Measurements from ENCODE around the gene GET4.

The GET4 gene

DNA sequence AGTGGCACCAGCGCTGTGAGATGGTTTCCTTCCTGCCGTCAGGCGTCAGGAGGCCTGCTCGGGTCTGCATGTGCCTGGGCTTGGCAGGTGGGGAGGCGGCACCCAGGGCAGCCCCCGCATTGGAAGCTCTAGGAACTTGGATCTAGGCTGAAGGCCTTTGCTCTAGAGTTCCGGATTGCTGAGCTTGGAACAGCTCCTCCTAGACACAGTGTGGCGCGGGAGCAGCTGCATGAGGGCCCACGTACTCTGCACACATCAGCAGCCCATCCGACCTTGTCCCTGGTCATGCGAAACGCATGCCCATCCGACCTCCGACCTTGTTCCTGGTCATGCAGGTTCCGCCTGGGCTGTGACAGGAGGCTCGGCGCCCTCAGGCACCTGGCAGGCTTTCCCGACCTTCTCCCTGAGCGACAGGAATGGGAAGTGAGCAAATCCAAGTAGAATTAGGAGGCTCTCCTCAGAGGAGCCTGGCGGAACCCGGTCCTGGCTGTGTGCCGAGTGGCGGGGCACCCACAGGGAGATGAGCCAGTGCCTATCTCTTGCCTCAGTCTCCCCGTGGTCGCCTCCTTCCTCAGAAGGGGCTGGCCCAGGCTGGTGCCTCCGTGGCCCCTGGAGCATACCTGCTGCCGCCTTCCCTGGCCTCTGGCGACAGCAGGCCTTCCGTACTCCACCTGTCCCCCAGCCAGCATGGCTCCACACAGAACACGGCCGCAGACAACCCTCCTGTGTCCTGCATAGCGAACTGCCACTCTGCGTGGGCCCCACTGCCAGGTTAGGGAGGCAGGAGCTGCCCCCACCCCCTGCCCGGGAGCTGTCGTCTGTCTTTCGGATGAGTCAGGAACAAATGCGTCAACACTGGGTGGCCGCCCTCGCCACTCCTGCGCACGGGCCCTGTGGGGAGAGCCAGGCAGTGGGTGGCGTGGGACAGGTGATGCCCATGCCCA, 12.0 kb downstream of the GET4 start:
- no peak for DNase-seq

DNA sequence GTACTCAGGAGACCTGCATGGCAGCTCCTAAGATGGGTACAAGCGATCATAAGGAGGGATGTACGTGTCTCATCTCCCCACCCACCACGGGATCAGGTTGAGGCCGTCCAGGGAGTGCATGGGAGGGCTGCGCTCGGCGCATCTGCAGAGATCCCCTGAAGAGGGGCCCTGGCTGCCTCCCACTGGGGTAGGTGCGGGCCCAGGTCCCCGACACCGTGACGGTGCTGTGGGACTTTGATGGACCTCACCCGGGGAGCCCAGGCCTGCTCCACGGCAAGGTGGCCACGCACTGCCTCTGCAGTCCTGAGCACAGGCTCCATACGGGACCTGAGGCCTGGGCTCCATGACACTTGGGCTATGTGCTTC, 12.7 kb downstream of the GET4 start:
- no peak for DNase-seq

DNA sequence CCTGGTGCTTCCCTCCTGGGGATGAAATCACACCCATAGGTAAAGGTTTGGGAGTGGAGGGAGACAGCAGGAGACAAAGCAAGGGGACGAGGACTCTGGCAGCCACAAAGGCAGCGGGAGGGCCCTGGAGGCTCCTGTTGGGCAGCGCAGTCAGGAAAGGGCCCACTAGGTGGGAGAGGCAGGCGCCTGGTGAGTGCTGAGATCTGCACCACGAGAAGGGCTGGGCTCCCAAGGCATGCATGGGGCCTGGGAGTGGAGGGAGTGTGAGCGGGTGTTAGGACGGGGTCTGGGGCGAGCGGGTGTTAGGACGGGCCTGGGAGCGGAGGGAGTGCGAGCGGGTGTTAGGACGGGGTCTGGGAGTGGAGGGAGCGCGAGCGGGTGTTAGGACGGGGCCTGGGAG, 13.0 kb downstream of the GET4 start:
- no peak for DNase-seq

DNA sequence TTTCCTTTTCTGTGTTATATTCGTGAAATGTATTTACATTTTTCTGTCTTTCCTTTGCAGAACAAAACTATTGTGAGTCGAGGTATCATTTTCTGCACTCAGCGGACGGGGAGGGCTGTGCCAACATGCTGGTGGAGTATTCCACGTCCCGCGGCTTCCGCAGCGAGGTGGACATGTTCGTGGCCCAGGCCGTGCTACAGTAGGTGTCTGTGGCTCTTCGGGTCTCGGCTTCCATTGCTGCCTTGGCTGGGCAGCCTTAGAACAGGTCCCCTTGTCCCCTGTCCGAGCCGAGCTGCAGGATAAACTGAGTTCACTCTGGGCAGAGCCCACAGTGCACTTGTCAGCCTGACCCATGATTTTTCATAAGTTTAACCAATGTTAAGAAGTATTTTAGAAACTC, 14.5 kb downstream of the GET4 start:
- DNase-seq = no peak

DNA sequence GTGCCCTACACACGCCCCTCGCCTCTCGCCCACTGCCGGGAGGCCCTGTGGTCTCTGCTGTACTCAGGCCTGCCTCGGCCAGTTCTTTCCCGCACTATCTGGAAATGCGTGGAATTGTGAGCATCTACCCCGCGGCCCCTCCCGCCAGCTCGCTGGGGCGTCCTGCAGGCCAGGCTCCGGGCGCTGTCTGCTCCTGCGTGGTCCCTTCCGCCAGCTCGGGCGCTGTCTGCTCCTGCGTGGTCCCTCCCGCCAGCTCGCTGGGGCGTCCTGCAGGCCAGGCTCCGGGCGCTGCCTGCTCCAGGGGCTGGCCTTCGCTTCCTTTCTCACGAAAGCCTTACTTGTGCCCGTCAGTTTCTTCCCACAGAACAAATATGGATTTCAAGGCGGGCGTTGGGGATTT, 14.9 kb downstream of the GET4 start:
- no peak for DNase-seq

DNA sequence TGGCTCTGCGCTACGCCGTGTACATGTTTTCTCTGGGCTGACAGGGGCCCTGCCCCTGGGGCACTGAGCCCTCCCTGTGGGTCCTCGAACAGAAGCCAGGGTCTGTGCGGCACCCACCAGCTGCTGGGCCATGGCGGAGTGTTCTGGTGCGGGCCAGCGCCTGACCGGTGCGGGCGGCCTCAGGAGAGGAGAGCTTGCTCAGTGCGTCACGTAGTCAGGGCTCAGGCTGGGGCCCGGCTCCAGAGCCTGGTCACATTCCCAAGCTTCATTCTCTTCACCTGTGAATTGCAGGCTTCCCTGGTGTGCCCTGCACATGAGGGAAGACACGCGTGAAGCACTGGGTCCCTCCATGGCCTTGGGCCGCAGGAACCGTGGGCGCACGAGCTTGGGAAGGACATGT, 15.5 kb downstream of the GET4 start:
- no peak for DNase-seq

DNA sequence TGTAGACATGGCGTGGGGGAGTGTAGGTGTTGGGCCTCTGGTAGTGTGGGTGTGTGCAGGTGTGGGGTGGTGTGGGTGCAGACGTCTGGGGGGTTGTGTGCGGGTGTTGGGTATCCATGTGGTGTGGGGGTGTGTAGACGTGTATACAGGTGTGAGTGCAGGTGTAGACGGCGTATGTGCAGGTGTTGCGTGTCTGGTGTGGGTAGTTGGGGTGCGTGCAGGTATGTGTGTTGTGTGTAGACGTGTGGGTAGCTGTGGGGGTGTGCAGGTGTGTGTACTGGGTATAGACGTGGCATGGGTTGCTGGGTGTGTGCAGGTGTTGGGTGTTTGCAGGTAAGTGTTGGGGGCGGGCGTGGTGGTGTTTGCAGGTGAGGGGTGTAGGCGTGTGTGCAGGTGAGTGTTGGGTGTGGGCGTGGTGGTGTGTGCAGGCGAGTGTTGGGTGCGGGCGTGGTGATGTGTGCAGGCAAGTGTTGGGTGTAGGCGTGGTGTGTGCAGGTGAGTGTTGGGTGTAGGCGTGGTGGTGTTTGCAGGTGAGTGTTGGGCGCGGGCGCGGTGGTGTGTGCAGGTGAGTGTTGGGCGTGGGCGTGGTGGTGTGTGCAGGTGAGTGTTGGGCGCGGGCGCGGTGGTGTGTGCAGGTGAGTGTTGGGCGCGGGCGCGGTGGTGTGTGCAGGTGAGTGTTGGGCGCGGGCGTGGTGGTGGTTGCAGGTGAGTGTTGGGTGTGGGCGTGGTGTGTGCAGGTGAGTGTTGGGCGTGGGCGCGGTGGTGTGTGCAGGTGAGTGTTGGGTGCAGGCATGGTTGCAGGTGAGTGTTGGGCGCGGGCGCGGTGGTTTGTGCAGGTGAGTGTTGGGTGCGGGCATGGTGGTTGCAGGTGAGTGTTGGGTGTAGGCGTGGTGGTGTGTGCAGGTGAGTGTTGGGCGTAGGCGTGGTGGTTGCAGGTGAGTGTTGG, 16.6 kb downstream of the GET4 start:
- DNase-seq = no peak

DNA sequence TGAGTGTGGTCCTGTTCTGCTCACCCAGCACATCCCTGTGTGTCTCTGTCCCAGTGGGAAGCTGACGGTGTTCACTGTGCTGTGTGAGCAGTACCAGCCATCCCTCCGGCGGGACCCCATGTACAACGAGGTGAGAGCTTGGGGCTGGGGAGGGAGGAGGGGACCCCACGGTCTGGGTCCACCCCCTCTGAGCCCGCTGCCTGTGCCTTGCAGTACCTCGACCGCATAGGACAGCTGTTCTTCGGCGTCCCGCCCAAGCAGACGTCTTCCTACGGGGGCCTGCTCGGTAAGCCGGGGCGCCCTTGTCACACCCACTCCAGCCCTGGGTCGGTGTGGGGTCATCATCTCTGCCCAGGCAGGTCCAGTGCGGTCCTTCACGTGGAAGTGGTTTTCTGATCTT, 17.3 kb downstream of the GET4 start:
- no peak for DNase-seq

DNA sequence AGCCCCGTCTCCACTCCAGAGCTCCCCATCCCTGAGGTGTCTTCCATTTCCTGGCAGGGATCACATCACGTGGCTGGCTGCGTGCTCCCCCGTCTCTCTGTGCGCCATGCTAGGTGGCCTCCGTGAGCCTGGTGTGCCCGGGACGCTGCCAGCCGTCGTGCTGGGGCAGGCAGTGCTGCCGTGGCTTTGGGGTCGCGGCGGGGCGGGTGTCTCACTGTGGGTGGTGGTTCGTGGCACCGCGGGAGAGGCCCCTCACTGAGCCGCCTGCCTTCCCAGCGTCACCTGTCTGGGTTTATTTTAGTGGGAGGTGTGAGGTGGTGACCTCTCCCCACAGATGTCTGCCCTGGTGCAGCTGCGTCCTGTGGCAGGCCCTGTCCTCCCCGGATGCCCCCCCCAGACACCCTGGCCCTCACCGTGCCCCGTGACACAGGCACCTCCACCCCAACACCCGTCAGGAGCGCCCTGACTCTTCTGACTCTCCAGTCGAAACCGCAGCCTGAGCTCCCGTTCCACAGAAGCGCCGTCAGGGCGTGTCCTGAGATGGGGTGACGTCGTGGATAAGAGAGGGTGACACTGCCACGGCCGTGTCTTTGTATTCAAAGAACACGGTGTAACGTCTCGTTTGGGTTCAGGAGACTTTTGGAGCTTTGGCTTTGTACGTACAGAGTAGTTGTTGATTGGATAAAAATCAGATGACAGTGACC, 18.0 kb downstream of the GET4 start:
- no peak for DNase-seq

DNA sequence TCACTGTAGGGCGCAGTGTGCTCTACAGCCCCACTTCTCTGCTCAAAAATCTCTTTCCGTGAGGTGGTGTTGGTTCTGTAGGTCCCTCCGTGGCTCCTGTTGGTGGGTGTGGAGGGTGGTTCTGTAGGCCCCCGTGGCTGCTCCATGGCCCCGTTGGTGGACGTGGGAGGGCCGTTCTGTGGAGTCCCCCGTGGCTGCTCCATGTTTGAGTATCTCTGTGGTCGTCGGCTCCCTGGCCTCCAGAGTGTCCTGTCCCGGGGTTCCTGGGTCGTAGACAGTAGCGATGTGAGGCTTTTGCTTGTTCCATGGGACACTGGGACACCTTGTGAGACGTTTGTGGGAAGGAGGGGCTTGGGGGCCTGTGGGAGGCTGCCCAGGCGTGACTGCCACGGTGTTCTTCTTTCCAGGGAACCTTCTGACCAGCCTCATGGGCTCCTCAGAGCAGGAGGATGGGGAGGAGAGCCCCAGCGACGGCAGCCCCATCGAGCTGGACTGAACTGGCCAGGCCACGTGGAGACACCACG, 18.6 kb downstream of the GET4 start:
- DNase-seq = no peak

DNA sequence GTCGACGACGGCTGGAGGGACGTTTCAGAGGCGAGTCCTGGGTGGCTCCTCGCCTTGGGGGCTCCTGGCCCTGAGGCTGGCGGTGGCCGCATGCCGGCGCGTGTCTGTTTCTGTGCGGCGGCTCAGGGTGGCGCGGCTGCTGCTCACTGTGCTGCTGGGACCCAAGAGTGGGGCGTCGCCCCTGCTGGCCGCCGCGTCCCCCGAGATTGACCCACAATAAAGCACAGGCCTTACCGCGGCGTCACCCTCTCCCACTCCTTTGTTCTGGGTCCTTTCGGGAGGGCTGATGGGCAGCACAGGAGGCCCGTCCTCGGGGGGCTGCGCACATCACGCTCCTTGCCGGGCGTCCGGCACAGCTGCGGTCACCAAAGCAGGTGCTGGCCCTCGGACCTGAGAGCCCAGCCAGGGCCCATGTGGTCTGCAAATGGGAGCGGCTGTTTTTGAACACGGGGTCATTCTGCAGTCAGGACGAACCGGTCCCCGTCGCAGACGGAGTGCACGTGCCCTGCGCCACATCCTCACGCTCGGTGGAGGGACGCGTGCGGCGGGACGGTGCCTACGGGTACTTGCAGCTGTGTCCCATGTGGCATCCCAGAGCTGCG, 19.2 kb downstream of the GET4 start:
- no peak for DNase-seq

DNA sequence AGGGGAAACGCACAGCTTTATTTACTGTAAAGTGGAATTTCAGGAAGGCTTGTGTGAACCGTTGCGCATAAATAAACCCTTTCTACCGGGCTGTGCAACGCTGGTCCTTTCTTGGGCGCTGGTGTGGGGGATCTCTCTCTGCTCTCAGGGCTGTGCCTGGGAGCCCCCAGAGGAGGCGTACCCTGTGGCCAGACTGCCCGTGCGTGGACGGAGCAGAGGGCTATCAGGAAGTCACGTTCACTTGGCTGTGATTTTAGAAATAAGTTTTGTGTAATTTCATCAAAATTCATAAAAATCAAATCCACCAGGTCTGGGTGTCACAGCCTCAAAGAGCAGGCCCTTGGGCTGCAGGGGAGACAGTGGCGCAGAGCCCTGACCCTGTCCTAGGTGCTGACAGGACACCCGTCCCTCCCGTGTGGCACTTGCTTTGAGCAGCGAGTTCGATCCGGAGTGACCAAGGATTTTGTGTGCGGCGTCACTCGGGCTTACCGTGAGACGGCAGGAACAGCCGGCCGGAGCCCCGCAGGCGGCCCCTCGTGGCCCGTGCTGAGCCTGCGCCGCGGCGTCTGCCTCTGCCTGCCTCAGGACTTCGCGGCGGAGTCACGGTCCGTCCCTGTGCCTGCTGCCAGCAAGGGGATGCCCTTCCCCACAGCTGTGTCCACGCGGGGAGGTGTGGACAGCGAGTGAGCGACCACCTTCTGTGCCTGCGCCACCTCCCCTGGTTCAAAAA, 20.2 kb downstream of the GET4 start:
- no peak for DNase-seq

DNA sequence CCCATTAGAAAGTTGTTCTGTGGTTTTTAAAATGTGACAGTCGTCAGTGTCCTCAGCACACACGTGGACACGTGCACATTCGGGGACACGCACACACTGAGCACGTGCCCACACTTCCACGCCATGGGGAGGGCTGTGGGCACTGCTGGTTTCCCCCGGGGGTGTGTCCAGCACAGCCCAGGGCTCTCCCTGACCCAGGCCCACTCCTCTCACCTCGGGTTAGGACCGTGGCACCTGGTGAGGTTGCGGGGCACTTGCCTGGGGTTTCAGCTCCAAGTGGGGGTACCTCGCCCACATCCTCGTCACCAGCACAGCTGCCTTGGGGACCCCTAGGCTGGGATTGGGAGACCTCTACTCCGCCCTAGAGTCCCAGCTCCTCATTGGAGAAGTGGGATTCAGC, 20.7 kb downstream of the GET4 start:
- DNase-seq = no peak

DNA sequence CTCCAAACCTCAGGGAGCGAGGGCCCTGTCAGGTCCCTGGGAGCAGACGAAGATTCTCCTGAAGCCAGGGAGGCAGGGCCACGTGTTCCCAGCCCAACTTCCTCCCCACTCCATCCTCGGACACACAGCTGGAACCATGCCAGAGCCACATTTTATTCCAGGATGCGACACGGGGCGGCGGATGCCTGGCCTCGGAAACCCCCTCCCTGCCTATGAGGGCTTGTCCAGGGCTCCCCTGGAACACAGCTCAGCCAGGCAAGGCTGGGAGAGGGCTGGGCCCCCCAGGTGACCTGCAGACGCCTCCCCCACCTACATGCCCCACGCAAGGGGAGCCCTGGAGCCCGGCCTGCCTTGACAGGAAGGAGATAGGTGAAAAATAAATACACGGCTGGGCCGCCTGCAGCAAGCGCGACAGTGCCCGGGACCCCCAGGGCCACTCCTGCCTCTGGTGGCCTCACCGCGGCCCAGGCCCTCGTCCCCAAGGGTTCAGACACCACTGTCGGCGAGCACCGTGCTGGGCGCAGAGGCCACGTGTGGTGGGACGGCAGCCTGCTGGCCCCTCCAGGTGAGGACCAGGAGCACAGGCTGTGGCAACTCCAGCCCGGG, 21.5 kb downstream of the GET4 start:
- DNase-seq = no peak

DNA sequence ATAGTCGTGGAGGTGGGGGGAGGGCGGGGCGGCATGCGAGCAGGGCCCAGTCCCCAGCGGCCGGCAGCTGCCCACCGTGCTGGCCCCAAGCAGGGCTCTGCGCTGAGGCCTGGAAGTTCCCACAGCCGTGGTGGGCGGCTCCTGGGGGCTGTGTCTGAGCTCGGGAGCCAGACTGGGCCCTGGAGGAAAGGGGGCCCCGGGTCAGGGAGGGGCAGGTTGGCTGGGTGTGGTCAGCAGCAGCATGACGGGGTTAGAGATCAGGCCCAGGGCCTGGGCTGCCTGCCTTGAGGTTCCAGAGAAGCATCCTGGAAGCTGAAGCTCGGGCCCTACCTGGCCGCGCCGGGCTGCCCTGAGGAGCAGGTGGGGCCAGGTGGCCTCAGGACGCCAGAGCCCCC, 22.1 kb downstream of the GET4 start:
- DNase-seq = no peak

DNA sequence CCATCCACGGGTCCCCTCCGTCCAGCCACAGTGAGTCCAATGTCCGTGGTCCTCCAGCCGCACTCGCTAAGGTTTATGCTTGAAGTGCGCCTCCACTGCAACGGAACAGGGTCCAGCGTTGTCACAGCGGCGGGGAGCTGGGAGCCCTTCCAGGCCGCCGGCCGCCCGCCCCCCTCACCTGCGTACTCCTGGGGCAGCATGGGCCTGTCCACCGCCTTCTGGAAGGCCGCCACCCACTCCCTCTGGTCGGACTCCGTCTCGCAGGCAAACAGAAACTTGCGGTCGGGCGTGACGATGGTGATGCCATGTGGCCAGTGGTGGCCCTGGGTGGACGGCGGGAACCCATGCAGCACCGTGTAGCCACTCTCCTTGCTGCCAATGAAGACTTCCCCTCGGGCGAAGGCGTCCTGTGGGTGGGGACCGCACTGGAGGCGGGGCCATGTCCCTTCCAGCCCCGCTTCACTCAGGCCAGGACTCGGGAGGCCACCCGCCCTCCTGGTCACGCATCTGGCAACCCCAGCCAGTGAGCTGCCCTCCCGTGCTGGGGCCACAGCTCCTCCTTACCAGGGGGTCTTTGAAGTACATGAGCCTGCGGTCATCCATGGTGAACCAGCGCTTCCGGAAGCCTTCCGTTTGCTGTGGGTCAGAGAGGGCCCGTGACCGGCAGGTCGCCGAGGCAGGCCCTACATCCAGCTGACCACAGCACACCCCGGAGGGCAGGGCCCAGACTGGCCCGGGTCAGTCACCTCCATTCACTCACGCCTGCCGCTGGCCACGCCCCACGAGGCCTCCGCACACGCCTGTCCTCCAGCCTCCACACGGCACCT, 22.7 kb downstream of the GET4 start:
- no peak for DNase-seq

DNA sequence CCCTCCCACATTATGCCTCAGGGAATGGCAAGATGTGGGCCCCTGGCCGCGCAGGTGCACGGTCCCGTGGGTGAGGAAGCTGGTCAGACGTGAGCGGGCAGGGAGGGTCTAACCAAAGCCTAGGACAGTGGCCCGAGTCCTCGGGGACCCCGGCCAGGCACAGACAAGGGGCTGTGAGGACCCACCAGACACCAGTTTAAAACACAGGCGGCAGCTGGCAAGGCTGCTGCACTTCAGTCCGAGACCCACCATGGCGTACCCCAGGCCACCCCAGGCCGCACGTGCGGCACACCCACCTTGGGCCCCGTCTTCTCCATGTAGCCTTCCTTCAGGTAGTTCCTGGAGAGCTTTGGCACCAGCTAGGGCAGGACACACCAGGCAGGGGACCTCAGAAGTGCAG, 23.5 kb downstream of the GET4 start:
- DNase-seq = no peak

DNA sequence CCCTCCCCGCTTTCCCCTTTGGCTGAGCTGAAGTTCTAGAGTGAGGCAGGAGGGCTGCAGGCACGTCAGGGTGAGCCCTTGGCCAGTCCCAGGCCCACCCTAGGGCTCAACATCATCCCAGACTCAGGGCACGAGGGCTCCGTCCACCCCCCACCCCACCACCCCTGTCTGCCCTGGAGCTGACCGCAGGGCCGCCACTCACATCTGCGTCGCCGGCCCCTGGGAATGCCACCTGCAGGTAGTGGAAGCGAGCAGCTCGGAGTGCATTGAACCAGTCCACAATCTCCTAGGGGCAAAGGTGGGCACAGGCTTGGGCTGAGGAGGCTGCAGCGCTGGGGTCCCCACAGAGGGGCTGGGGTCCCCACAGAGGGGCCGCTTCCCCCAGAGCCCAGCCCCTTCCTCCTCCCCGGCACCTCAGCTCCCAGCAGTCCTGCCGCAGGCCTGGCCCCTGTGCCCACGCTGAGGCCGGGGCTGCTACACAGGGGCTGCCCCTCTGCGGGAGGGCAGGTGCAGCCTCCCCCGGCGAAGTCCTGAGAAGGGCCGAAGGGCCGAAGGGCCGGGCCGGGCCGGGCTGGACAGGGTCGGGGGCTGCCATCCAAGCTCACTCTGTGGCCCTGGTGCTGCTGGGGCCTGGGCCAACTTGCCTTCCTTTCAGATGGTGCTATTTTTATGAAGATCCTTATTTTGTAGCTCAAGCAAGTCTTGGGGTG, 24.1 kb downstream of the GET4 start:
- DNase-seq = no peak

DNA sequence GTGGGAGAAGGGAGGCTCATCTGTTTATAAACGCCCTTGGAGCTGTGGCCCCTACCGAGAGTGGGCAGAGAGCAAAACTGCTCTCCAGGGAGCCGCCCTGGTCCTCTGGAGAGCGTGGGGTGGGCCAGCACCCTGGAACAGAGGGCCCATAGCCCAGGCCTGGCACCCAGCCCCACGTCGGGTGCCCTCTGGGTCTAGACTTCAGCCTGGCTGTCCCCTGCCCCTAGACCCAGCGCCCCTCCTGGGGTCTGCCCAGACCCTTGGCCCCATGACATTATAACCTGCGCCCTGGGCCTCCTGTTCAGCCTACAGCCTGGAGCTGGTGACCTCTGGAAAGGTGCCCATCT, 24.7 kb downstream of the GET4 start:
- DNase-seq = no peak
